Measurements from ENCODE around the gene VTI1B.
"Not testable (repeated sequence)": the region's sequence is repeated elsewhere in the genome, so short reads cannot be mapped to it uniquely, and the experiment has no call there.

The VTI1B gene

DNA sequence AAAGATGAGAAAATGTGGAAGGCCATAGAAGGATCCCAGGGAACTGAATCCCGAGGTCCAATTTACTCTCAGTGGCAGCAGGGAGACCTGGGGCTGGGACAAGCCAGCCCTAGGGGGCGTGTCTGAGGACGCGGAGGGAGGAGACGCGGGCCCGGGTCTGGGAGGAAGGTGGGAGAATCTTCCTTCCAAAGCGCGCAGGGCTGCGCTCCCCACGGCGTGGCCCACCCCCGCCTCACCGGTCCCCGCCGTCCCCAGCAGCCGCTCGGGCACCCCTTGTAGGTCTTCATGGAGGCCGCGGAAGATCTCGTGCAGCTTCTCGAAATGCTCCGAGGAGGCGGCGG, 323 bp downstream of the VTI1B start:
- DNase-seq = peak; percentile 49

DNA sequence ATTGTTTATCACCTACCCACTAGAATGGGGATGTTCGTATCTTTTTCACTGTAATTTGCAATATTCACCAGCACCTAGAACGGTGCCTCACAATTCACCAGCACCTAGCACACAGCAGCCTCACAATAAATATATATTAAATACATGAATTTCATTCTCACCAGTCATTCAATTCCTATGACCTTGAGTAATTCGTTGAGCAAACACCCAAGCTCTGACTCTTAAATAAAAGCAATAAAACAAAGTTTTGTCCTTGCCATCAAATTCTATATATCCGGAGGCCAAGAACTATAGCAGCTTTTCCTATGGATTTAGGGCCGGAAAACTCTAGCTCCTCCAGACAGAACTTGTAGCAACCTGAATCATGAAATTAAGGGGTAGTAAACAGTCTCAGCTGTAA, 981 bp downstream of the VTI1B start:
- no peak for DNase-seq

DNA sequence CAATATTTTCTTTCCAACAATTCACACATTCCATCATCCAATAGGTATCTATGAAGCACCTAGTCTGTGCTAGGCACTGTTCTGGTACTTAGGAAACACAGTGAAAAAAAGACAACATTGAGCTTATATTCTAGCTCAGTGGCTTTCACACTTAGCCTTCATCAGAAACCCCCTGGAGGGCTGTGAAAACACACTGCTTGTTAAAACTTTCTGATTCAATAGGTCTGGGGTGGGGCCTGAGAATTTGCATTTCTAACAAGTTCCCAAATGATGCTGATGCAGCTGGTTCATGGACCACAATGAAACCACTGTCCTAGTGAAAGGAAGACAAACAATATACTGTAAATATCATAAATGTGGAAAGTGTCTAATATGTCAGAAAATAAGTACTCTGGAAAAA, 5.9 kb downstream of the VTI1B start:
- DNase-seq = no peak

DNA sequence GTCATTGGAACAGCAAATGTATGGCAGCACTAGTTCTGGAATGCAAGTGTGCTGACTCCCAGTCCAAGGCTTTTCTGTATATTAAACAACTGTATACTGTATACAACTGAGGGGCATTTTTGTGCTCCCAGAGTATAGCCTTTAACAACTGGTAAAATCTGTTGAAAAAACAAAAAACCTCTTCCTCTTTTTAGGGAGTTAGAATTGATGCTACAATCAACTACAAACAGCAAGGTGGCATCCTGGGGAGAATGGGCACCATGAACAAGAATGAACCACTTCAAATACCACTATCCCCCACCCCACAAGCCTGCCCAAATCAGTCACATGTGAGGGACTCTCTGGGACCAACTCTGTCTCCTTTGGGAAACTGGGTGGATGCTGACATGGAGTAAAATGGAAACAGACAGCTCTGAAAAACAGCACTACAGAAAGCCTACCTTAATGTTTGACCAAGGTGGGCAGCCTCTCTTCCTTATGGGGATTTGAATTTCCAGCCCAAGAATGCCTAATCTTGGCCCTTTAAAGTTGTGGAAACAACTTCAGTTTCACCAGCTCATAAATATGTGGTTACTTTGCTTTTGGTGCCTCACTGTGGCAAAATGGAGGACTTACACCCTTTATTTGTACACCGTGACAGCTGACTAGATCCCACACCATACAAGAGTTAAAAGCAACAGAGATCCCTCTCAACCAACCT, 7.5 kb downstream of the VTI1B start:
- peak; percentile 11 for DNase-seq

DNA sequence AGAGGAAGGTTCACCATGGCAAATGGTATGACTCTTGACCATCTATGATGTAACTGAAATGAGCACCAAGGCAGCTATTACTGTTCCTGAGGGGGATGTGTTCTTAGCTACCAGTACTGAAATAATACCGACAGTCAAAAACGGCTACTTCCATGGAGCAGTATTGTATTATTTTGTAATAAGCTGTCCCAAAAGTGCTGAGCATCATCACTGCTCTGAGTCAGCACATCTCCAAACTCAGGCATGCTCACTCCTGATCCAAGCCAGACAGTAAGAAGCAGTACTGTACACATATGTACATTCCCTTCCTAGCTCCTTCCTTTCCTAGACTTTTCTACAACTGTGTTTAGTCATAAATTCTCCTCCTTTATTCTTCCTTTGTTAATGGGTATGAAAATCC, 8.6 kb downstream of the VTI1B start:
- no peak for DNase-seq

DNA sequence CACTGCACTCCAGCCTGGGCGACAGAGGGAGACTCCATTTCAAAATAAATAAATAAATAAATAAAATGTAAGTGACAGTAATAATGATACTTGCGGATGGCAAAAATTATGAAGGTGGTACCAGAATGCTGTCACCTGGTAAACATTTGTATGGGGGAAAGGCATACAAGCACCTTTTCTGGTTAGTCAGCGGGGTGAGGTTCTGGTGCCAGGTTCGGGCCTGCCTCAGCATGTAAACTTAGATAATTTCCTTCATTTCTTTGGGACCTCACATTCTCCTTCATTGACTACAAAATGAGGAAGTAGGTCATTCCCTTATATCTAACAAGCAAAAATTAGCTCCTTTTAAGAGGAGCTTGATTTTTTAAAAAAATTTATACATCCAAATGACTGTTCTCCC, 10.8 kb downstream of the VTI1B start:
- no peak for DNase-seq

DNA sequence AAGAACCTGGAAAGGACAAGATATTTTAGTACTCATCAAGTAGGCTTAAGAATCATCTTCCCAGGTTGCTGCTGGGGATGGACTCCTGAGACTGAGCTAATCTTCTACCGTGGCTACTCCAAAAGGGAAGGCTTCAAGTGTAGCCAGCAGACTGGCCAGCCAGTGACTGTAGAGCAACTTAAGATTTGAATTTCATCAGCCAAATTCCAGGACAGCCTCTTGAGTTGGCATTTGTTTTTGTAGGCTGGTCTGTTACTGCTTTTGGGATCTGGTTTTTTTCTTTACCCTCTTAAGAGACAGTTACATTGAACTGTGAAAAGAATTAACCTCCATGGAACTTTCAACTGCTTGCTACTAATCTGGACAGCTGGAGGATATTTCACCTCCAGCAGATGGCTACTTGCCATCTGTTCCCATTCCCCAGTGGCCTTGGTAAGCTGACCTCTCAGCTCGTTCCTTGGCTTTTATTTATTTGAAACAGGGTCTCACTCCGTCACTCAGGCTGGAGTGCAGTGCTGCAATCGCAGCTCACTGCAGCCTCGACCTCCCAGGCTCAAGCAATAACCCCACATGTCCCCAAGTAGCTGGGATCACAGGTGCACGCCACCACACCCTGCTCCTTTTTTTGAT, 20.7 kb downstream of the VTI1B start:
- DNase-seq = no peak

DNA sequence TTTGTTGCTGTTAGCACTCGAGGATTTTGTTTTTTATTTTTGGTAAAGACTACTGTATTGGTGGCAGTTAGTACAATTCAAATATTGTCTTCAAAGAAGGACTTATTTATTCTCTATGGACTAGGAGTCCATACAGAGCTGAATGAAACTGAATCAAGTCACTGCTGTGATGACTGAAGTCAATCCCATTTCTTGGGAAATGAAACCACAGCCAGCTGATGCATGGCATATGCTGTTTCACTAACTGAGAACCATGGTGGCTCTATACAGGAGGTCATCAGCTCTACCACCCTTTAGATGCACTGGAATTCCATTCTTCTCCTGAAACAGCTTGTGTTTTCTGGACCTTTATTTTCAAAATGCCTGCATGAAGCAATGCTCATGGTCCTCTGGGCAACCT, 22.2 kb downstream of the VTI1B start:
- DNase-seq = no peak

DNA sequence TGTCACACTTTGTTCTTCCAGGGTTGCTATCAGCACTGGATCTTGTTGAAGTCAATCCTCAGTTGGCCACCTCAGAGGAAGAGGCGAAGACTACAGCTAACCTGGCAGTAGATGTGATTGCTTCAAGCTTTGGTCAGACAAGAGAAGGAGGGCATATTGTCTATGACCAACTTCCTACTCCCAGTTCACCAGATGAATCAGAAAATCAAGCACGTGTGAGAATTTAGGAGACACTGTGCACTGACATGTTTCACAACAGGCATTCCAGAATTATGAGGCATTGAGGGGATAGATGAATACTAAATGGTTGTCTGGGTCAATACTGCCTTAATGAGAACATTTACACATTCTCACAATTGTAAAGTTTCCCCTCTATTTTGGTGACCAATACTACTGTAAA, 23.7 kb downstream of the VTI1B start:
- no peak for DNase-seq

DNA sequence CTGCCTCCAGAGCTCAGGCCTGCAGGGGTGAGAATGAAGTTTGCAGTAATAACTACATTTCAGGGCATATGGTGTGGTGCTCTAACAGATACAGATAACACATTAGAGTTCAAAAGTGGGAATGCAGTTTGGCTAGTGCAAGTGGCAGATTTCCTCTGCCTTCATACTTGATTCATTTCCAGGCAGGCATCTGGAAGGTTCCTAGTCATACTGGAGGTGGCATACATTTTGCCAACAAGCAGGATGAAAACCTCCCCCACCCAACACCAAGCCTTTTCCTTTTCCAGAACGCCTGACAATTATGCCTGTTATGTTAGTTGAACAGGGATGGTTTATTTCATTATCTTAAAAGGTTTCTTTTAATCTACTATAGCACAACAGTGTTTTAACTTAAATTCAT, 24.3 kb downstream of the VTI1B start:
- DNase-seq = no peak

DNA sequence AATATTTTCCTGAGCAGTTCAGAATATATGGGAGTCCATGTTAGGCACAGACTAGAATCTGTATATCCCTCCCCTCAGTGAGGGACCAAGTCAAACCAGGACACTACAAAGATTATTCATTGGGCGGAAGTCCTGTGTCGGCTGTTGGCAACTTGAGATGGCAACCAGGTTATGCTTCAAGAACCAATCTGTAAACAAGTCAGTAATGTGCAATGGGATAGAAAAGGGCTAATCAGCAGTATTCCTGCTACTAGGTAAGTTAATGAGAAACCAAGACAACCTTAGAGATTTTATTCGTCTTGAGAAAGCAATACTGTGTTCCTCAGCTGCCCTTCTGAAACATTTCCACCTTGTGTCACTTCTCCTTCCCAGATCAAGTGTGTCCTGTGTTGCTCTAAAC, 28.3 kb downstream of the VTI1B start:
- no peak for DNase-seq

DNA sequence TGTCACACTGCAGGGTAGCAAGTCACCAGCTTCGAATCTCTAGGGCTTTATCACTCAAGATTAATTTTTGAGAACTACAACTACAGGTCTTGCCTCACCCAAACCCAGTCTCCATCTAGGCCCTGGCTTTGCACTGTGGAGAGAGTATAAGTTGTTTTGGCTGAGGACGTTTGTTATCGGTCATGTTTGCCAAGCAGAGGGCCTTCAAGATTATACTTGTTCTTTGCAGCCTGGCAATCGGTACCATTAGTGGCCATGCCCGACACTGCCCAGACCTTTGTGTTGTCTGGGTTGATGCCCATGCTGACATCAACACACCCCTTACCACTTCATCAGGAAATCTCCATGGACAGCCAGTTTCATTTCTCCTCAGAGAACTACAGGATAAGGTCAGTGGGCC, 29.0 kb downstream of the VTI1B start:
- DNase-seq = no peak

DNA sequence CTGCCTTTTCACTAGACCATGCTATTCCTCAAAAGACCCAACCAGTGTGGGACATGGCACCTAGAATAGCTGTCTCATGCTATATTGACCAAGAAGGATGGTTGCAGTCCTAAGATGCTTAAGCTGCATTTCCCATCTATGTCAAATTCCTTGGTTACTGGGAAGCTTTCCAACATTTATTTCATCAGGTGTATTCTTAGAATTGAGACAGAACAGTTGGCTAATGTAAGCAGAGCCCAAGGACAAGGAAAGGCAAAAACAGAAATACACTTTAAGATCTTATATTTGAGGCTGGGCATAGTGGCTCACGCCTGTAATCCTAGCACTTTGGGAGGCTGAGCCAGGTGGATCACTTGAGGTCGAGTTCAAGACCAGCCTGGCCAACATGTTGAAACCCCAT, 30.0 kb downstream of the VTI1B start:
- no peak for DNase-seq

DNA sequence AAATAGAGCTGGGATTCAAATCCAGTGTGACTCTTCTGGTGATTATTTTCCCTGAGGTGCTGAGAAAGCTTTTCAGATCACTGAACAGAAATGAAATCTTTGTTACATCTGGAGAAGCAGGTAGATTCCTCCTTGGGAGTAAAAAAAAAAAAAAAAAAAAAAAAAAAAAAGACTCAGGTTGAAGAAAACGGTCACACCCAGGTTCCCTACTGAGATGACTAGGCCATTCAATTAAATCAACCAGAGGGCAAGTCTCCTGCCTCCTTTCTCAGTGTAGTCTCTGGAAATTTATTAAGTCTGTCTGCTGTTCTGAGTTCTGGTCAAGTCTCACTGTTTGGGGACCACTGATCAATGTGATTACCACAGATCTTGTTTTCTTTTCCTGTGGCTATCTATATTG, 30.7 kb downstream of the VTI1B start:
- no peak for DNase-seq

DNA sequence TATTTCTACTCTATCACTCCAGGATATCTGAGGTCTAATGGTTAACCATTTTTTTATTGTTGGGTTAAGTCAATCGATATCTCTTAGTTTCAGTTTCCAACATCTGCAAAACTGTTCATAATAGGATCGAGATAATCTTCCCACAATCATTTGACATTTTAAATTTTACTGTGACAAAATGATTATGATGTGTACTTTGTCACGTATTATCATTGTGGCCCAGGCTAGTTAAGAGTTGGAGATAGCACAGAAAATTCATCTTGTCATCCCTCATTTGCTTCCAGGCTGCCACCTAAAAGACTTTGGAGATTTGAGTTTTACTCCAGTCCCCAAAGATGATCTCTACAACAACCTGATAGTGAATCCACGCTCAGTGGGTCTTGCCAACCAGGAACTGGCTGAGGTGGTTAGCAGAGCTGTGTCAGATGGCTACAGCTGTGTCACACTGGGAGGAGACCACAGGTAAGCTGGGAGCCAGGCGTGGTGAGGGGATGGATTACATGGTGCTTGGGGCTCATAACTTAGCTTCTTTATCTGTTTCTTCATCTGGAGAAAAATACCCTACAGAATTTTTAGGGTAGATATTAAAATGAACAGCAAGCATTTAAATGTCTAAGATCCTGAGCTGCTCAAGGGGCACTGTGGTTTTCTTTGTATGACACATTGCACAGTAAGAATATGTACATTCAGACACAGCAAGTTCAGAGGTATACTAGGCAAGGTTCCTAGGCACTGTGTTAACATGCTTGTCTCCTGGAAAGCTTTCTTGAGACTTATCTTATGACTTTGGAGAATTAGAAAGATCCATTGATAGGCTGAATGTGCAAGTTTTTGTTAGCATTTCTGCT, 32.3 kb downstream of the VTI1B start:
- DNase-seq = no peak

DNA sequence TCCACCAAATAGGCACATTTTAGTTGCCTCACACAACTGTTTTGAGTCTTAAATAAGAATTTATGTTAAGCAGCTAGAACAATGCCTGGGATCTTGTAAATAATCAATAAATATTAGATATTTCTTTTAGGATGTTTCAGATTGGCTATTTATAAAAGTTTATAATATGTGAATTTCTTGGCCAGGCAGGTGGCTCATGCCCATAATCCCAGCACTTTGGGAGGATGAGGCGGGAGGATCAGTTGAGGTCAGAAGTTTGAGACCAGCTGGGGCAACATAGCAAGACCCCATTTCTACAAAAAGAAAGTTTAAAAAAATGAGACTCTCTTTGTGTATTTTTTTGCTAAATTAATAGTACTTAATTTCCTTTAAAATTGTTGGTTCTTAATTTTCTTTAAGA, 33.0 kb downstream of the VTI1B start:
- no peak for DNase-seq

DNA sequence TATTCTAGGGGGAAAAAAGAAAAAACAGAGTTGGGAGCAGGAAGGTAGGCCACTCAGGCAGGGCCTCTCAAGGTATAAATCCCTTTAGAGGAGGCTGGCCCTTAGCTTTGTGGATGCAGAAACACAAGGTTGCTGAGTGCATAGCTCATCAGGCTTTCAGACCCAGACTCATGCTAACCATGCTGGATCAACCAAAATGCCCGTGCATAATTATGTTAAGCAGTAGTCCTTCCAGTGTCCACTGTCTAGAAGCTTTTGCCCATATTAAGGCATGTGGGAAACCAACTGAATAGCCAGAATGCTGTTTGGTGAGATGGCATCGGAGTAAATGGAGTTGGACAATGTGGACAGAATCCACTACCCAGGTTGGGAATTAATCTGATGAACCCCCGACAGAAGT, 35.8 kb downstream of the VTI1B start:
- no peak for DNase-seq

DNA sequence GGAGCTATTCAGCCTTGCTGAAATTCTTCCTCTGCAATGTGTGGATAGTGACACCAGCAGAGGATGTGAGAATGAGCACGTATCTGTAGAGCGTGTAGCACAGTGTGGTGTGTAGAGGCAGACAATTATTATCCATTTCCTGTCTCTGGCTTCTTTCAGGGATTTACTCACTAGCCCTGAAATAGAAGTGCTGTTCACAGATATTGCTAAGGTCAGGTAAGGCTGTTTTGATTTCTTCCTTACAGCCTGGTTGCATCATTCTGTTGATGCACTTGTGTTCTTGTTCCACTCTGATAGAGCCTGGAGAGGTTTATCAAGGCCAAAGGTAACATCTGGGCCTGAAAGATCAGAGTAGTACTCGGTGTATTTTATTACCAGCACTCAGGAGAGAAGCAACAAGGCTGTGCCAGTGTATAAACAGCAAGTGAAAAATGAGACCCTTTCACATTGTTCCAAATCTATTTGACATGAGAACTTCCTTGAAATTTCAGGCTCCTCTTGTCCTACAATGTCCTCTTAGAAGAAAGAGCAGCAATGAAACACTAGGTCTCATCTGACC, 38.0 kb downstream of the VTI1B start:
- peak; percentile 98 for DNase-seq

DNA sequence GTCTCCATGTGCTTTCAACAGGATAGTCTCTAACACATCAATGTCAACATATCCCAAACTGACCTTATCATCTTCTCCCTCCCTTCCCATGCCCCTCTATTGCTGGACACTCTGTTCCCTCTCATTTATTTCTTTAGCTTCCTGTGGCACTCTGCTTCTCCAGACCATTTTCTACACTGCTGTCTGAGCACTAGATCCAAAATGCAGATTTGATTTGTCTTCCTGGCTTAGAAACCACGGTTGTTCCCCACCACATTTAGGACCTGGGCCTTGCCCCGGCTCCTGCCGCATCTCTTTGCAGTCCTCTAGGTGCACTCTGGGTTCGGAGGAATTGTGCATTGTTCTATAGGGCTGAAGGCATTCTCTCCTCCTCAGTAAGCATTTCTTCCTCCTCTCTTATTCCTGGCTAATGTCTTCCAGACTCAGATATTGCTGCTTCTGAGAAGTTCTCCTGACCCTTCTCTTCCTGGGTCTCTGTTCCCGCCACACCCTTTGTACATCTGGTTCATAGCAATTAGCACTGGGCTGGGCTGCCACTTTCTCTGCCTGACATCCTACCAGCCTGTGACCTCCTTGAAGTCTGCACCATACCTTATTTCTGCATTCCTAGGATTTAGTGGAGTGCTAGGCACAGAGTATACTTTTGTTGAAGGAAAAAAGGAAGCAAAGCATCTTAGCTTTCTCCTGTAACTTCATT, 40.8 kb downstream of the VTI1B start:
- DNase-seq = no peak

DNA sequence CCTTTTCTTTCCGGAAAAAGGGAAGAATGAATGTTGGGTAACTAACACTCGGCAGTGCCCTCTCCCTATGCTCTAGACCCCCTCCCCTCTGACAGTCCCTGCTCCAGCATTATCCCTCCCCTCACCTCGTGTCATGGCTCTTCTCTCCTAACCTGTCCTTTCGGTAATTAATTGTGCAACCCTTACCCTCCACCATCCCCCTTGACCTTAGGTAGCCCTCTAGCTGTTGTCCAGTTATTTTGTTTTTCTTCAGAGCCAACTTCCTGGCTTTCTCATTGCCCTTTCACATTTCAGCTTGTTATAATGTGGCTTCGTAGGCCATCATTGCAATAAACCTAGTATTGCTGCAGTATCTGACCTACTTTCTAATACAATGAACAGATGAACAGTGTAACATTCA, 43.5 kb downstream of the VTI1B start:
- DNase-seq = no peak

DNA sequence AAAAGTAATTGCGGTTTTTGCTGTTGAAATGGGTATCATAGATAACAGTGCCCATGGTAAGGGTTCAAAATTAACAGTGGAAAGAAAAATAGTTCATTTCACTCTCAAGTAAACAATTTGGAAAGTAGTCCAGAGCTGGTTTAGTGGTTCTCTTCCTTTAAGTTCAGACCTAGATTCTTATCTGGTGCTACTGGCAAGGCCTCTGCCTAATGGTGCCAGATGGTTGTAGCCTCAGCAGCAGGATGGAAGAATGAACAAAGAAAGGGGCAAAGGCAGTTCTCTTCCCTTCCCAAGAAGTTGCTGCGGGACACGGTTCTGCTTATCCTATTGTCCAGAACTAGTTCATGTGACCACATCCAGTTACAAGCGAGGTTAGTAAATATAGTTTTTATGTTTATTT, 44.2 kb downstream of the VTI1B start:
- no peak for DNase-seq

DNA sequence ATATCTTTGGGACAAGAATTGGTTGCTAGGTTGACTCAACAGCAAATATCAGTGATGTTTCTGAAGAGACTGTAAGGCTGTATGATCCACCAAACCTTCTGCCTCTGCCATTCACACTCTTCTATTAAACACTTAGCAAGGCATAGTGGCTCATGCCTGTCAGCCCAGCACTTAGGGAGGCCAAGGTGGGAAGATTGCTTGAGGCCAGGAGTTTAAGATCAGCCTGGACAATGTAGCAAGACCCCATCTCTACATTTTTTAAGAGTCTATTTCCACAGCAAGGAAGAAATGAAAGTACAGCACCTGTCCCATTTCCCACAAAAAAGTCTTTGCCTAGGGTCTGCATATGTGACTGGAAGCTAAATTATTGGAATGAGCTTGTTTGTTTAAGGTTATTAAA, 46.9 kb downstream of the VTI1B start:
- DNase-seq = no peak

DNA sequence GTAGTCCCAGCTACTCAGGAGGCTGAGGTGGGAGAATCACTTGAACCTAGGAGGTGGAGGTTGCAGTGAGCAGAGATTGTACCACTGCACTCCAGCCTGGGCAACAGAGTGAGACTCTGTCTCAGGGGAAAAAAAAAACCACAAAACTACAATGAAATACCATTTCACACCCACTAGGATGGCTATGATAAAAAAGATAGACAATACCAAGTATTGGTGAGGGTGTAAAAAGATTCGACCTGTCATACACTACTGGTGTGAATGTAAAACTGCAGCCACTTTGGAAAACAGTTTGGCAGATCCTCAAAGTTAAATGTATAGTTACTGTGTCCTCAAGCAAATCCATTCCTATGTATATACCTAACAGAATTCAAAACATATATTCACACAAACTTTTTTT, 48.3 kb downstream of the VTI1B start:
- DNase-seq = not testable (repeated sequence)

All from DMS79 (cell line).